COLO829 (cell line): ENCODE measurements around the gene RBM28.
"Not testable (repeated sequence)": the region's sequence is repeated elsewhere in the genome, so short reads cannot be mapped to it uniquely, and the experiment has no call there.

Experiments
- DNase-seq: peaks from one replicate; pipeline ENCODE4 v3.0.0; 2012; ENCODE audit warnings: low spot score

RBM28 gene

GRCh38 chr7:128281605-128282380 lies 61.9 kb downstream of the RBM28 start:
- no peak for DNase-seq

- not testable (repeated sequence) for DNase-seq
Measured at GRCh38 chr7:128280451-128280850, 63.3 kb downstream of the RBM28 start.

GRCh38 chr7:128279124-128279713 lies 64.5 kb downstream of the RBM28 start:
- DNase-seq: no peak

GRCh38 chr7:128278366-128278765 lies 65.3 kb downstream of the RBM28 start:
- no peak for DNase-seq

- DNase-seq: no peak
Measured at GRCh38 chr7:128275681-128276080, 68.0 kb downstream of the RBM28 start.

- no peak for DNase-seq
Measured at GRCh38 chr7:128274884-128275603, 68.7 kb downstream of the RBM28 start.

GRCh38 chr7:128274246-128274883 lies 69.3 kb downstream of the RBM28 start:
- DNase-seq: no peak

- no peak for DNase-seq
Measured at GRCh38 chr7:128271942-128272481, 71.7 kb downstream of the RBM28 start.

- no peak for DNase-seq
Measured at GRCh38 chr7:128271471-128271941, 72.2 kb downstream of the RBM28 start.

- no peak for DNase-seq
Measured at GRCh38 chr7:128270826-128271272, 72.9 kb downstream of the RBM28 start.

GRCh38 chr7:128268233-128268632 lies 75.5 kb downstream of the RBM28 start:
- no peak for DNase-seq

- DNase-seq: no peak
Measured at GRCh38 chr7:128267595-128267924, 76.1 kb downstream of the RBM28 start.

- DNase-seq: peak; percentile 64
Measured at GRCh38 chr7:128266883-128267594, 76.7 kb downstream of the RBM28 start.

GRCh38 chr7:128266529-128266882 lies 77.2 kb downstream of the RBM28 start:
- DNase-seq: no peak

GRCh38 chr7:128265906-128266300 lies 77.8 kb downstream of the RBM28 start:
- no peak for DNase-seq

GRCh38 chr7:128265156-128265905 lies 78.4 kb downstream of the RBM28 start:
- DNase-seq: no peak

GRCh38 chr7:128264477-128264876 lies 79.2 kb downstream of the RBM28 start:
- no peak for DNase-seq

- DNase-seq: no peak
Measured at GRCh38 chr7:128263420-128263819, 80.3 kb downstream of the RBM28 start.

- no peak for DNase-seq
Measured at GRCh38 chr7:128262273-128263028, 81.3 kb downstream of the RBM28 start.
